SH-SY5Y (cell line): ENCODE measurements around the gene CDK3.

Experiments
- GATA2 ChIP-seq: IDR thresholded peaks from 2 replicates; pipeline ENCODE4 v1.6.1; 2011; ENCODE audit warnings: mild to moderate bottlenecking, low read depth, low read length
- GATA3 ChIP-seq: IDR thresholded peaks from 2 replicates; pipeline ENCODE4 v1.6.1; 2011; ENCODE audit warnings: low read depth, mild to moderate bottlenecking, low read length, moderate library complexity

- TF ChIP-seq GATA2 (no peak), GATA3 (no peak)
Observed at GRCh38 chr17:76022285-76022684, 21.6 kb downstream of the CDK3 start.
